ENCODE results near the gene CPPED1. TPM values are rescaled to one million over a fixed set of nuclear protein-coding genes. Genes with fewer than 3 reads are reported as not detected.

CPPED1 gene
- total RNA-seq, 2 experiments from 2014 or later, result 1.4 to 2.3 TPM

GRCh38 chr16:12805066-12805465 is 1.4 kb upstream of the CPPED1 start:
- TF ChIP-seq, protein P1, sequence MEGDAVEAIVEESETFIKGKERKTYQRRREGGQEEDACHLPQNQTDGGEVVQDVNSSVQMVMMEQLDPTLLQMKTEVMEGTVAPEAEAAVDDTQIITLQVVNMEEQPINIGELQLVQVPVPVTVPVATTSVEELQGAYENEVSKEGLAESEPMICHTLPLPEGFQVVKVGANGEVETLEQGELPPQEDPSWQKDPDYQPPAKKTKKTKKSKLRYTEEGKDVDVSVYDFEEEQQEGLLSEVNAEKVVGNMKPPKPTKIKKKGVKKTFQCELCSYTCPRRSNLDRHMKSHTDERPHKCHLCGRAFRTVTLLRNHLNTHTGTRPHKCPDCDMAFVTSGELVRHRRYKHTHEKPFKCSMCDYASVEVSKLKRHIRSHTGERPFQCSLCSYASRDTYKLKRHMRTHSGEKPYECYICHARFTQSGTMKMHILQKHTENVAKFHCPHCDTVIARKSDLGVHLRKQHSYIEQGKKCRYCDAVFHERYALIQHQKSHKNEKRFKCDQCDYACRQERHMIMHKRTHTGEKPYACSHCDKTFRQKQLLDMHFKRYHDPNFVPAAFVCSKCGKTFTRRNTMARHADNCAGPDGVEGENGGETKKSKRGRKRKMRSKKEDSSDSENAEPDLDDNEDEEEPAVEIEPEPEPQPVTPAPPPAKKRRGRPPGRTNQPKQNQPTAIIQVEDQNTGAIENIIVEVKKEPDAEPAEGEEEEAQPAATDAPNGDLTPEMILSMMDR (IDR thresholded peaks at IDR 0.05), result no peak
- ChIA-PET POLR2A (no interaction called here), CTCF (no interaction called here)
- Mint-ChIP-seq H3K4me3 (peak overlapping the region; percentile 63), H3K4me1 (ENCODE audit: low read depth) (peaks cover 23% of the 10 kb centered on the region), H3K9me3 (peaks cover 7% of the 10 kb centered on the region), H3K27ac (peak overlapping the region; percentile 42), H3K27me3 (peaks cover 6% of the 10 kb centered on the region), H3K36me3 (ENCODE audit: low read depth) (peaks cover 8% of the 10 kb centered on the region)
- Histone ChIP-seq H3K9me3 (ENCODE audit: control insufficient read depth in 1 of 2, insufficient read depth in 1 of 2, low read length in 2 of 2) (peaks cover 0 to 8% of the 10 kb centered on the region in 2 experiments), H3K36me3 (ENCODE audit: insufficient read depth, low read length) (no peaks in the 10 kb centered on the region), H3K4me1 (ENCODE audit: insufficient read depth, low read length) (peaks cover 17% of the 10 kb centered on the region), H3K4me3 (ENCODE audit: low read length) (no peak overlapping the region), H3K27ac (ENCODE audit: low read depth in 1 of 2, low read length in 2 of 2) (no peak overlapping the region), H3K27me3 (ENCODE audit: control insufficient read depth in 1 of 2, insufficient read depth in 2 of 2, low read length in 2 of 2) (no peaks in the 10 kb centered on the region)
- intact Hi-C loops (cut with DNase I, micrococcal nuclease), result loop anchor here in 1 of 2 experiments (10.0 kb wide), 1 partner anchor 1270 kb away; the partner anchor contains the start of gene MRTFB
- DNase-seq, result no peak
- no peak for ATAC-seq (ENCODE audit: poor library complexity)

DNA sequence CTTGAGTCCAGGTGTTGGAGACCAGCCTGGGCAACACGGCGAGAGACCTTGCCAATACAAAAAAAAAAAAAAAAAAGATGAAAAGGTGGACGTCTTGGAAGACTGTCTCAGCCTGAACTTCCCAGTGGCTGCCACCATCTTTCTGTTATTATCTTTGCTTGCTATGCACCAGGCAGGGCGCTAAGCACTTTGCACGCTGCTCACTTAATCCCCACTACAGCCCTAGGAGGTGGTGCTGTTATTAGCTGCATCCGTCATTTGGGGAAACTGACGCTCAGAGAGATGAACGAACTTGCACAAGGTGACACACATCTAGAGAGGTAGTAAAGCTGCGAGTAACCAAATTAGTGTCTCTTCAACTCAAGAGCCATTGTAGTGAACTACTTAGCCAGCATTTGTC is 708 bp upstream of the CPPED1 start:
- intact Hi-C loops (cut with DNase I, micrococcal nuclease), result loop anchor here (5.0 to 10.0 kb wide), 3 partner anchors 722 to 1270 kb away; partner anchors contain the start of genes ERCC4 (in 1 of the 2) and MRTFB (in 1 of the 2)
- H3K4me1 ChIP-seq (ENCODE audit: insufficient read depth, low read length), result peaks cover 17% of the 10 kb centered on the region
- peak overlapping the region; percentile 42 for H3K27ac Mint-ChIP-seq
- TF ChIP-seq, protein P1 (IDR thresholded peaks at IDR 0.05), result no peak
- H3K9me3 Mint-ChIP-seq, result peaks cover 7% of the 10 kb centered on the region
- no peaks in the 10 kb centered on the region for H3K27me3 ChIP-seq (ENCODE audit: control insufficient read depth in 1 of 2, insufficient read depth in 2 of 2, low read length in 2 of 2)
- H3K27ac ChIP-seq (ENCODE audit: low read depth in 1 of 2, low read length in 2 of 2), result no peak overlapping the region
- peak overlapping the region; percentile 83 for H3K4me3 ChIP-seq (ENCODE audit: low read length)
- ChIA-PET POLR2A (interaction anchor here (1.7 to 1.9 kb wide), 2 partner anchors 13 to 725 kb away, joined by 4 to 8 read pairs; no protein-coding TSS in a partner anchor), CTCF (no interaction called here)
- H3K4me3 Mint-ChIP-seq, result peak overlapping the region; percentile 63
- H3K9me3 ChIP-seq (ENCODE audit: control insufficient read depth in 1 of 2, insufficient read depth in 1 of 2, low read length in 2 of 2), result peaks cover 0 to 3% of the 10 kb centered on the region in 2 experiments
- DNase-seq (no peak), ATAC-seq (ENCODE audit: poor library complexity) (no peak)
- peaks cover 3% of the 10 kb centered on the region for H3K27me3 Mint-ChIP-seq
- no peaks in the 10 kb centered on the region for H3K36me3 ChIP-seq (ENCODE audit: insufficient read depth, low read length)
- H3K4me1 Mint-ChIP-seq (ENCODE audit: low read depth), result peaks cover 23% of the 10 kb centered on the region
- H3K36me3 Mint-ChIP-seq (ENCODE audit: low read depth), result peaks cover 8% of the 10 kb centered on the region

- peaks cover 0 to 3% of the 10 kb centered on the region in 2 experiments for H3K9me3 ChIP-seq (ENCODE audit: control insufficient read depth in 1 of 2, insufficient read depth in 1 of 2, low read length in 2 of 2)
- H3K4me3 ChIP-seq (ENCODE audit: low read length), result peak overlapping the region; percentile 83
- Mint-ChIP-seq H3K4me3 (peak overlapping the region; percentile 93), H3K9me3 (peaks cover 7% of the 10 kb centered on the region), H3K36me3 (ENCODE audit: low read depth) (peaks cover 8% of the 10 kb centered on the region), H3K27ac (peak overlapping the region; percentile 87), H3K27me3 (no peaks in the 10 kb centered on the region), H3K4me1 (ENCODE audit: low read depth) (peaks cover 23% of the 10 kb centered on the region)
- no peaks in the 10 kb centered on the region for H3K27me3 ChIP-seq (ENCODE audit: control insufficient read depth in 1 of 2, insufficient read depth in 2 of 2, low read length in 2 of 2)
- intact Hi-C loops (cut with DNase I, micrococcal nuclease), result loop anchor here (1.0 to 10.0 kb wide), 5 partner anchors 720 to 1272 kb away; partner anchors contain the start of genes ERCC4 (in 1 of the 2), MRTFB (in 1 of the 2) and SNX29 (in 1 of the 2)
- CTCF ChIA-PET, result no interaction called here
- POLR2A ChIA-PET, result interaction anchor here (0.8 to 1.9 kb wide), 4 partner anchors 13 to 724 kb away, joined by 3 to 8 read pairs (median 4); no protein-coding TSS in a partner anchor
- DNase-seq (peak in 1 of 14 experiments; percentile 12), ATAC-seq (ENCODE audit: poor library complexity) (no peak)
- TF ChIP-seq, protein P1 (IDR thresholded peaks at IDR 0.05), result no peak
- peaks cover 17% of the 10 kb centered on the region for H3K4me1 ChIP-seq (ENCODE audit: insufficient read depth, low read length)
- no peaks in the 10 kb centered on the region for H3K36me3 ChIP-seq (ENCODE audit: insufficient read depth, low read length)
- no peak overlapping the region for H3K27ac ChIP-seq (ENCODE audit: low read depth in 1 of 2, low read length in 2 of 2)
Observed at GRCh38 chr16:12802661-12803060, 1.0 kb downstream of the CPPED1 start.

All from CD4-positive, alpha-beta T cell (primary cell).